HCT116 (cell line): ENCODE data around the gene DLX3.

Source experiments
- EZH2 ChIP-seq: fragments of 200-600 bp; sonication (generic); IDR thresholded peaks from 2 replicates; pipeline ENCODE4 v1.6.1; 2017; ENCODE audit warnings: antibody characterized with exemption, mixed run types
- EZH2phosphoT487 ChIP-seq: fragments of 200-600 bp; IDR thresholded peaks from 2 replicates; pipeline ENCODE4 v1.6.1; 2018; ENCODE audit warnings: antibody characterized with exemption, borderline replicate concordance
- JUND ChIP-seq: IDR thresholded peaks from 2 replicates; pipeline ENCODE4 v1.6.1; 2012
- POLR2AphosphoS5 ChIP-seq: IDR thresholded peaks from 2 replicates; pipeline ENCODE4 v1.6.1; 2011; ENCODE audit warnings: mild to moderate bottlenecking, low read depth, low read length, moderate library complexity
- RAD21 ChIP-seq: IDR thresholded peaks from 2 replicates; pipeline ENCODE4 v1.6.1; 2012; ENCODE audit warnings: low read depth, mild to moderate bottlenecking
- SP1 ChIP-seq: IDR thresholded peaks from 2 replicates; pipeline ENCODE4 v1.6.1; 2012; ENCODE audit warnings: low read depth
- ZNF274 ChIP-seq: fragments of 200-500 bp; sonication (Bioruptor generic); IDR thresholded peaks from 2 replicates; pipeline ENCODE4 v1.6.1; 2014; ENCODE audit warnings: mild to moderate bottlenecking, low read depth, low read length, inconsistent platforms
- TF ChIP-seq, protein P1 (sequence below): IDR thresholded peaks from 2 replicates; pipeline ENCODE4 v1.6.1; 2012
- TF ChIP-seq, protein P2 (sequence below), 3 experiments: fragments of 200-600 bp in 1 of 3; sonication (generic) in 1 of 3; IDR thresholded peaks in 2 of 3; conservative IDR thresholded peaks in 1 of 3; 2 replicates each; pipeline ENCODE4 v1.5.1; 2012 to 2017; ENCODE audit warnings: low read depth in 2 of 3, low read length in 2 of 3, antibody characterized with exemption in 1 of 3, borderline replicate concordance in 1 of 3, control low read depth in 1 of 3, mild to moderate bottlenecking in 1 of 3, mixed read lengths in 1 of 3, mixed run types in 1 of 3, moderate library complexity in 1 of 3; ENCODE audit not compliant: insufficient read depth in 1 of 3
- TF ChIP-seq, protein P3 (sequence below): IDR thresholded peaks from 2 replicates; pipeline ENCODE4 v1.6.1; 2012
- TF ChIP-seq, protein P4 (sequence below): IDR thresholded peaks from 2 replicates; pipeline ENCODE4 v1.6.1; 2012; ENCODE audit warnings: low read depth

DNA sequence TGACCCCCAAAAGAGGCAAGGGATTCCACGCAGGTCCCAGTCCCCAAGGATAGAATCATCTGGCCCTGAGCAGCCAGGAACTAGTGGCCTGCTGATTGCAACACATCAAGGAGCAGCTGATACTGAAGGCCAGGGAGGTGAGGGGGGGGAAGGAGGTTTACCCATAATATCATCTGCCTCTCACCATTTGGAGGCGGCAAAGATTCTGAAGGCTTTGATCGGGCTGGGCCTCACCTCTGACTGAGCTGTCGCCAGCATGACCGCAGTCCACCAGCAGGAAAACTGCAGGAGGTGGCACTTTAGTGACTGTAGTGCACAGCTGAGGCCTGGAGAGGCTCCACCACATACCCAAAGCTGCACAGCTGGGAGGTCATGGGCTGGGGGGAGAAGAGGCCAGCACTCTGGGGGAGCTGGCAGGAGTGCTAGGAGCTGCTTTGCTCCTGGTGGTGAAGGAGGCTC, 40.4 kb upstream of the DLX3 start:
- TF ChIP-seq, protein P1, sequence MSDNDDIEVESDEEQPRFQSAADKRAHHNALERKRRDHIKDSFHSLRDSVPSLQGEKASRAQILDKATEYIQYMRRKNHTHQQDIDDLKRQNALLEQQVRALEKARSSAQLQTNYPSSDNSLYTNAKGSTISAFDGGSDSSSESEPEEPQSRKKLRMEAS, result no peak
- TF ChIP-seq SP1 (no peak), RAD21 (no peak), EZH2phosphoT487 (no peak), ZNF274 (no peak), JUND (no peak), POLR2AphosphoS5 (peak; percentile 29; the same call in 1 of the 2 replicates), EZH2 (no peak)
- TF ChIP-seq, protein P2, sequence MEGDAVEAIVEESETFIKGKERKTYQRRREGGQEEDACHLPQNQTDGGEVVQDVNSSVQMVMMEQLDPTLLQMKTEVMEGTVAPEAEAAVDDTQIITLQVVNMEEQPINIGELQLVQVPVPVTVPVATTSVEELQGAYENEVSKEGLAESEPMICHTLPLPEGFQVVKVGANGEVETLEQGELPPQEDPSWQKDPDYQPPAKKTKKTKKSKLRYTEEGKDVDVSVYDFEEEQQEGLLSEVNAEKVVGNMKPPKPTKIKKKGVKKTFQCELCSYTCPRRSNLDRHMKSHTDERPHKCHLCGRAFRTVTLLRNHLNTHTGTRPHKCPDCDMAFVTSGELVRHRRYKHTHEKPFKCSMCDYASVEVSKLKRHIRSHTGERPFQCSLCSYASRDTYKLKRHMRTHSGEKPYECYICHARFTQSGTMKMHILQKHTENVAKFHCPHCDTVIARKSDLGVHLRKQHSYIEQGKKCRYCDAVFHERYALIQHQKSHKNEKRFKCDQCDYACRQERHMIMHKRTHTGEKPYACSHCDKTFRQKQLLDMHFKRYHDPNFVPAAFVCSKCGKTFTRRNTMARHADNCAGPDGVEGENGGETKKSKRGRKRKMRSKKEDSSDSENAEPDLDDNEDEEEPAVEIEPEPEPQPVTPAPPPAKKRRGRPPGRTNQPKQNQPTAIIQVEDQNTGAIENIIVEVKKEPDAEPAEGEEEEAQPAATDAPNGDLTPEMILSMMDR (IDR thresholded peaks at IDR 0.05 in 2 of 3, conservative IDR thresholded peaks at IDR 0.05 in 1 of 3; ENCODE audit: borderline replicate concordance in 1 of 3, insufficient read depth in 1 of 3, low read depth in 2 of 3, low read length in 2 of 3), result peak in 2 of 3 experiments; percentile 38 to 45; a peak in 4 of 6 replicates
- TF ChIP-seq, protein P3, sequence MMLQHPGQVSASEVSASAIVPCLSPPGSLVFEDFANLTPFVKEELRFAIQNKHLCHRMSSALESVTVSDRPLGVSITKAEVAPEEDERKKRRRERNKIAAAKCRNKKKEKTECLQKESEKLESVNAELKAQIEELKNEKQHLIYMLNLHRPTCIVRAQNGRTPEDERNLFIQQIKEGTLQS, result no peak
- TF ChIP-seq, protein P4, sequence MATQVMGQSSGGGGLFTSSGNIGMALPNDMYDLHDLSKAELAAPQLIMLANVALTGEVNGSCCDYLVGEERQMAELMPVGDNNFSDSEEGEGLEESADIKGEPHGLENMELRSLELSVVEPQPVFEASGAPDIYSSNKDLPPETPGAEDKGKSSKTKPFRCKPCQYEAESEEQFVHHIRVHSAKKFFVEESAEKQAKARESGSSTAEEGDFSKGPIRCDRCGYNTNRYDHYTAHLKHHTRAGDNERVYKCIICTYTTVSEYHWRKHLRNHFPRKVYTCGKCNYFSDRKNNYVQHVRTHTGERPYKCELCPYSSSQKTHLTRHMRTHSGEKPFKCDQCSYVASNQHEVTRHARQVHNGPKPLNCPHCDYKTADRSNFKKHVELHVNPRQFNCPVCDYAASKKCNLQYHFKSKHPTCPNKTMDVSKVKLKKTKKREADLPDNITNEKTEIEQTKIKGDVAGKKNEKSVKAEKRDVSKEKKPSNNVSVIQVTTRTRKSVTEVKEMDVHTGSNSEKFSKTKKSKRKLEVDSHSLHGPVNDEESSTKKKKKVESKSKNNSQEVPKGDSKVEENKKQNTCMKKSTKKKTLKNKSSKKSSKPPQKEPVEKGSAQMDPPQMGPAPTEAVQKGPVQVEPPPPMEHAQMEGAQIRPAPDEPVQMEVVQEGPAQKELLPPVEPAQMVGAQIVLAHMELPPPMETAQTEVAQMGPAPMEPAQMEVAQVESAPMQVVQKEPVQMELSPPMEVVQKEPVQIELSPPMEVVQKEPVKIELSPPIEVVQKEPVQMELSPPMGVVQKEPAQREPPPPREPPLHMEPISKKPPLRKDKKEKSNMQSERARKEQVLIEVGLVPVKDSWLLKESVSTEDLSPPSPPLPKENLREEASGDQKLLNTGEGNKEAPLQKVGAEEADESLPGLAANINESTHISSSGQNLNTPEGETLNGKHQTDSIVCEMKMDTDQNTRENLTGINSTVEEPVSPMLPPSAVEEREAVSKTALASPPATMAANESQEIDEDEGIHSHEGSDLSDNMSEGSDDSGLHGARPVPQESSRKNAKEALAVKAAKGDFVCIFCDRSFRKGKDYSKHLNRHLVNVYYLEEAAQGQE, result no peak
